H9 (cell line): ENCODE results near the gene KDM2A. TPM values are rescaled to one million over a fixed set of nuclear protein-coding genes. Genes with fewer than 3 reads are reported as not detected.

Experiments
- DNase-seq: peaks from one replicate; pipeline ENCODE4 v3.0.0-alpha.2; 2017
- H2AFZ ChIP-seq: one replicate; pipeline ENCODE4 v1.6.1; 2013; ENCODE audit warnings: mild to moderate bottlenecking, low read length, control low read depth, moderate library complexity
- H2AK5ac ChIP-seq: 2 replicates; pipeline ENCODE4 v1.6.1; 2013; ENCODE audit warnings: low read length, control low read depth, mixed read lengths; ENCODE audit not compliant: insufficient read length
- H2BK120ac ChIP-seq: one replicate; pipeline ENCODE4 v1.6.1; 2013; ENCODE audit warnings: low read depth, mild to moderate bottlenecking, low read length, control low read depth, inconsistent platforms; ENCODE audit not compliant: poor library complexity, severe bottlenecking
- H2BK12ac ChIP-seq: 2 replicates; pipeline ENCODE4 v1.6.1; 2013; ENCODE audit warnings: low read length, control low read depth, mixed read lengths, low read depth; ENCODE audit not compliant: insufficient read length
- H2BK15ac ChIP-seq: 2 replicates; pipeline ENCODE4 v1.6.1; 2013; ENCODE audit warnings: low read depth, low read length, control low read depth
- H2BK20ac ChIP-seq: one replicate; pipeline ENCODE4 v1.6.1; 2013; ENCODE audit warnings: low read depth, mild to moderate bottlenecking, low read length, control low read depth, inconsistent platforms; ENCODE audit not compliant: poor library complexity, severe bottlenecking
- H2BK5ac ChIP-seq: 2 replicates; pipeline ENCODE4 v1.6.1; 2013; ENCODE audit warnings: low read length, control low read depth, mixed read lengths; ENCODE audit not compliant: insufficient read length
- H3K14ac ChIP-seq: 2 replicates; pipeline ENCODE4 v1.6.1; 2013; ENCODE audit warnings: low read length, control low read depth; ENCODE audit not compliant: insufficient read depth
- H3K18ac ChIP-seq: 2 replicates; pipeline ENCODE4 v1.6.1; 2013; ENCODE audit warnings: low read depth, mild to moderate bottlenecking, mixed read lengths, low read length, control low read depth; ENCODE audit not compliant: insufficient read length
- H3K23ac ChIP-seq: 2 replicates; pipeline ENCODE4 v1.6.1; 2013; ENCODE audit warnings: low read length, control low read depth, mixed read lengths, low read depth; ENCODE audit not compliant: insufficient read length
- H3K23me2 ChIP-seq: 2 replicates; pipeline ENCODE4 v1.6.1; 2013; ENCODE audit warnings: low read depth, mild to moderate bottlenecking, mixed read lengths, low read length, control low read depth; ENCODE audit not compliant: insufficient read length, poor library complexity, severe bottlenecking
- H3K27ac ChIP-seq: 2 replicates; pipeline ENCODE4 v1.5.1; 2013; ENCODE audit warnings: low read length, control low read depth, mixed read lengths, low read depth; ENCODE audit not compliant: insufficient read length
- H3K27me3 ChIP-seq: 2 replicates; pipeline ENCODE4 v1.6.1; 2013; ENCODE audit warnings: low read length, control low read depth, inconsistent platforms; ENCODE audit not compliant: insufficient read depth
- H3K4ac ChIP-seq: 2 replicates; pipeline ENCODE4 v1.6.1; 2013; ENCODE audit warnings: low read depth, mild to moderate bottlenecking, control low read depth, inconsistent platforms, low read length, moderate library complexity
- H3K4me1 ChIP-seq: 2 replicates; pipeline ENCODE4 v1.6.1; 2013; ENCODE audit warnings: low read length, control low read depth, inconsistent platforms; ENCODE audit not compliant: insufficient read depth
- H3K4me2 ChIP-seq: 2 replicates; pipeline ENCODE4 v1.6.1; 2013; ENCODE audit warnings: low read length, control low read depth, mixed read lengths; ENCODE audit not compliant: insufficient read length, insufficient read depth
- H3K56ac ChIP-seq: 2 replicates; pipeline ENCODE4 v1.6.1; 2013; ENCODE audit warnings: low read depth, mild to moderate bottlenecking, mixed read lengths, low read length, control low read depth; ENCODE audit not compliant: insufficient read length
- H3K79me1 ChIP-seq: 2 replicates; pipeline ENCODE4 v1.6.1; 2013; ENCODE audit warnings: low read depth, mild to moderate bottlenecking, moderate library complexity, low read length, control low read depth, inconsistent platforms; ENCODE audit not compliant: insufficient read depth, poor library complexity, severe bottlenecking
- H3K79me2 ChIP-seq: 2 replicates; pipeline ENCODE4 v1.6.1; 2013; ENCODE audit warnings: low read length, control low read depth, inconsistent platforms; ENCODE audit not compliant: insufficient read depth
- H3K9ac ChIP-seq: 2 replicates; pipeline ENCODE4 v1.6.1; 2013; ENCODE audit warnings: low read length, control low read depth, mixed read lengths; ENCODE audit not compliant: insufficient read length; ENCODE audit errors: extremely low read depth
- H3K9me3 ChIP-seq: one replicate; pipeline ENCODE4 v1.6.1; 2013; ENCODE audit warnings: low read depth, low read length, inconsistent platforms; ENCODE audit not compliant: control insufficient read depth
- H3T11ph ChIP-seq: one replicate; pipeline ENCODE4 v1.6.1; 2013; ENCODE audit warnings: mild to moderate bottlenecking, low read length, control low read depth, inconsistent platforms
- H4K20me1 ChIP-seq: one replicate; pipeline ENCODE4 v1.6.1; 2013; ENCODE audit not compliant: control insufficient read depth, insufficient read length, insufficient read depth
- H4K5ac ChIP-seq: 2 replicates; pipeline ENCODE4 v1.6.1; 2013; ENCODE audit warnings: low read depth, mild to moderate bottlenecking, mixed read lengths, low read length, control low read depth; ENCODE audit not compliant: insufficient read length
- H4K8ac ChIP-seq: replicated peaks from 2 replicates; pipeline ENCODE4 v1.6.1; 2013; ENCODE audit warnings: low read length, control low read depth, mixed read lengths, low read depth; ENCODE audit not compliant: insufficient read length
- H4K91ac ChIP-seq: 2 replicates; pipeline ENCODE4 v1.6.1; 2013; ENCODE audit warnings: low read depth, mild to moderate bottlenecking, moderate library complexity, mixed read lengths, low read length, control low read depth; ENCODE audit not compliant: insufficient read length
- H3K27ac Mint-ChIP-seq, 3 experiments: 2 replicates in 2 of 3; 3 replicates in 1 of 3; pipeline ENCODE4 v1.8.0; 2020 to 2021; ENCODE audit warnings: mixed read lengths in 3 of 3, mild to moderate bottlenecking in 1 of 3, moderate library complexity in 1 of 3
- H3K27me3 Mint-ChIP-seq: 2 replicates; pipeline ENCODE4 v1.8.0; 2021; ENCODE audit warnings: low read depth, mild to moderate bottlenecking, moderate library complexity, mixed read lengths
- H3K36me3 Mint-ChIP-seq, 3 experiments: 2 replicates in 2 of 3; 3 replicates in 1 of 3; pipeline ENCODE4 v1.8.0; 2020 to 2021; ENCODE audit warnings: low read depth in 3 of 3, mixed read lengths in 3 of 3; ENCODE audit not compliant: insufficient read depth in 1 of 3
- H3K4me1 Mint-ChIP-seq, 2 experiments: 2 replicates each; pipeline ENCODE4 v1.8.0; 2020; ENCODE audit warnings: mixed read lengths in 2 of 2
- H3K4me3 Mint-ChIP-seq, 2 experiments: 2 replicates in 1 of 2; 3 replicates in 1 of 2; pipeline ENCODE4 v1.8.0; 2020 to 2021; ENCODE audit warnings: mild to moderate bottlenecking in 2 of 2, mixed read lengths in 2 of 2, moderate library complexity in 1 of 2
- H3K9me3 Mint-ChIP-seq, 2 experiments: 2 replicates in 1 of 2; 3 replicates in 1 of 2; pipeline ENCODE4 v1.8.0; 2020; ENCODE audit warnings: mild to moderate bottlenecking in 2 of 2, mixed read lengths in 2 of 2, moderate library complexity in 1 of 2
- WGBS: extraction: QIAGEN DNeasy Blood & Tissue Kit; methylation state at CpG from one replicate; pipeline ENCODE4 v1.1.7; 2013; ENCODE audit warnings: missing lambda C conversion rate, low lambda C conversion rate, mixed read lengths; ENCODE audit not compliant: insufficient read length; ENCODE audit errors: extremely low coverage; 5-methylcytosine and 5-hydroxymethylcytosine counted together
- total RNA-seq: library from RNA; stranded (reverse); gene quantifications from 2 replicates; pipeline ENCODE4 v1.2.1, GENCODE V29; 2021
- TF ChIP-seq, protein P1 (sequence below): fragments of 200-600 bp; sonication (generic); conservative IDR thresholded peaks from 3 replicates; pipeline ENCODE4 v1.8.0; 2021; ENCODE audit warnings: antibody characterized with exemption, mild to moderate bottlenecking

Gene KDM2A
- total RNA-seq, 1 experiment from 2014 or later = 85.9 TPM

DNA sequence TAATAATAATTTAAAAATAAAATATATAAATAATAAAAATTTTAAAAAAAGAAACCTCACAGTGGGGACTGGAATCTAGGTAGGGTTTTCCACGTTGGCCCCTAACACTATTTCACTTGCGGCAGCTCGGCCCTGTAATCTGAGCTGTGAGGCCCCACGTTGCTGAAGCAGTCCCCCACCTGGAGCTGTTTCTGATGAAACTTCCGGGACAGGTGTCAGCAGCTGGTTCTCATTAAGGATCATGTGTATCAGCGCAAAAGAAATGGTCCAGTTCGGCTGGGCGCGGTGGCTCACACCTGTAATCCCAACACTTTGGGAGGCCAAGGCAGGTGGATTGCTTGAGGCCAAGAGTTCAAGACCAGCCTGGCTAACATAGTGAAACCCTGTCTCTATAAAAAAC lies 45.2 kb upstream of the KDM2A start:
- Histone ChIP-seq H2BK120ac (no peak overlapping the region), H3K9ac (no peak overlapping the region), H4K8ac (no peak overlapping the region), H3K23me2 (peaks cover 3% of the 10 kb centered on the region), H3K14ac (no peak overlapping the region), H2AK5ac (no peak overlapping the region), H2BK15ac (no peak overlapping the region), H4K91ac (no peak overlapping the region), H3K18ac (no peak overlapping the region), H3K56ac (no peak overlapping the region), H3K27me3 (no peaks in the 10 kb centered on the region), H3K4me1 (no peaks in the 10 kb centered on the region), H4K5ac (no peak overlapping the region), H3K4ac (no peak overlapping the region), H2BK5ac (no peak overlapping the region), H3K23ac (no peak overlapping the region), H3K27ac (no peak overlapping the region), H4K20me1 (no peaks in the 10 kb centered on the region), H3T11ph (no peak overlapping the region), H3K79me1 (no peaks in the 10 kb centered on the region), H3K9me3 (no peaks in the 10 kb centered on the region), H3K79me2 (no peaks in the 10 kb centered on the region), H2BK20ac (no peak overlapping the region), H3K4me2 (no peak overlapping the region), H2BK12ac (no peak overlapping the region), H2AFZ (no peak overlapping the region)
- WGBS = no CpG with 5 or more reads among the region's 9 CpGs
- no peak for DNase-seq
- TF ChIP-seq, protein P1, sequence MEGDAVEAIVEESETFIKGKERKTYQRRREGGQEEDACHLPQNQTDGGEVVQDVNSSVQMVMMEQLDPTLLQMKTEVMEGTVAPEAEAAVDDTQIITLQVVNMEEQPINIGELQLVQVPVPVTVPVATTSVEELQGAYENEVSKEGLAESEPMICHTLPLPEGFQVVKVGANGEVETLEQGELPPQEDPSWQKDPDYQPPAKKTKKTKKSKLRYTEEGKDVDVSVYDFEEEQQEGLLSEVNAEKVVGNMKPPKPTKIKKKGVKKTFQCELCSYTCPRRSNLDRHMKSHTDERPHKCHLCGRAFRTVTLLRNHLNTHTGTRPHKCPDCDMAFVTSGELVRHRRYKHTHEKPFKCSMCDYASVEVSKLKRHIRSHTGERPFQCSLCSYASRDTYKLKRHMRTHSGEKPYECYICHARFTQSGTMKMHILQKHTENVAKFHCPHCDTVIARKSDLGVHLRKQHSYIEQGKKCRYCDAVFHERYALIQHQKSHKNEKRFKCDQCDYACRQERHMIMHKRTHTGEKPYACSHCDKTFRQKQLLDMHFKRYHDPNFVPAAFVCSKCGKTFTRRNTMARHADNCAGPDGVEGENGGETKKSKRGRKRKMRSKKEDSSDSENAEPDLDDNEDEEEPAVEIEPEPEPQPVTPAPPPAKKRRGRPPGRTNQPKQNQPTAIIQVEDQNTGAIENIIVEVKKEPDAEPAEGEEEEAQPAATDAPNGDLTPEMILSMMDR = no peak
- no peaks in the 10 kb centered on the region; a peak in 2 of 7 replicates for H3K36me3 Mint-ChIP-seq
- peak overlapping the region in 1 of 3 experiments; percentile 81; a peak in 3 of 7 replicates for H3K27ac Mint-ChIP-seq
- no peaks in the 10 kb centered on the region; the same call in 1 of the 2 replicates for H3K27me3 Mint-ChIP-seq
- H3K9me3 Mint-ChIP-seq = no peaks in the 10 kb centered on the region
- peaks cover 4 to 19% of the 10 kb centered on the region in 2 experiments for H3K4me1 Mint-ChIP-seq
- H3K4me3 Mint-ChIP-seq = no peak overlapping the region
